GM21381 (cell line): ENCODE results near the gene PGM1.
A peak's percentile ranks its signal among the peaks of the same experiment; 100 is the strongest.

Experiments
- ATAC-seq: cut with Tn5 transposase; IDR thresholded peaks from one replicate; pipeline ENCODE4 v1.9.1; 2021; ENCODE audit warnings: mild to moderate bottlenecking, moderate library complexity; ENCODE audit not compliant: unreplicated experiment

The PGM1 gene

DNA sequence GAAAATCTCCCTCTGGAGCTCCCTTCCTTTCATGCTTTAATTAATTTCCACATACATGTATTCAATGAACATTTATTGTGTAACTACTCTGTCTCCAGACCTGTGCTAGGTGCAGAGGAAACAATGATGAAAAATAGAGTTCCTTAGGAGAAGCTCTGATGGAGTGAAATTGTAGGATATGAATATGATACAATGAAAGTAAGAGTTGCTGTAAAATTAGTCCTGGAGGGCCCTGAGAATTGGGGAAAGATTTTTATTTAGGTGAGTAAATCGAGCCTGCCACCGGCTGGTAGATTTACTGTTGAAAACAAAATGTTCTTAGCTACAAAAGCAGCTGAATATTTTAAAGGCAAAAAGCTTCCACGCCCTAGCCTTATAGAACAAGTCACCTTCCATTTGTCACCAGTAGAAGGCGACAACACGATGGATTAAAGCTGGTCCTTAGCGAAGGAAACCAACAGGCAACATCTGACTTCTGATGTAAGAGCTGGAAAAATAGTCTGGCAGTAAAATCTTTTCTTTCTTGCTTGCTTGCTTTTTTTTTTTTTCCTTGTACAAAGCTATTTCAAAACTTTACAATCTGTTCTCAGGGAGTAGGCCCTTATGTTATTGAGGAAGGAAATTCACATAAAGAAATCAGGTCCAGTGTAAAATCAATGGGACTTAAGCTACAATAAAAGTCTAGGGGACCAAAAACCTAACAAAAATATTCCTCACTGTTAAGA lies 98.7 kb downstream of the PGM1 start:
- peak; percentile 71 for ATAC-seq

- no peak for ATAC-seq
These were observed 100.8 kb downstream of the PGM1 start for GRCh38 chr1:63693944-63694571.

GRCh38 chr1:63698001-63698838 lies 105.0 kb downstream of the PGM1 start:
- no peak for ATAC-seq

- ATAC-seq, result no peak
These were observed 108.0 kb downstream of the PGM1 start for GRCh38 chr1:63701187-63701586.

GRCh38 chr1:63703701-63704107 lies 110.5 kb downstream of the PGM1 start:
- ATAC-seq, result no peak

DNA sequence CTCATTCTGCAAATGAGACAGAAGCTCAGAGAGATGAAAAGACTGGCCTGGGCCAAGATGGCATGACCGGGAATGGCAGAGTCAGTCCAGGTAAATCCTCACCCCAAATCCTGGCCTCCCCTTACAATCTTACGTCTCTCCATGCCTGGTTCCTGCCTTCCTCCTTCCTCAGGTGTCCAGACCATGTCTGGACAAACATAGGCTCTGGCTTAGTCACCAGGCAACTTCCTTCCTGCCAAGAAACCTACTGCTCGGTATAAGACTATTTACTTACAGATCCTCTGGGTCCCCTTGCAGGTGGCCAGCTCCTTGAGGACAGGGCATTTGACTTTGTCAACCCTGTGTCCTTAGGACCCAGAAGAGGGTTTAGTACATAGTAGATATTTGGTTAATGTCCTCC lies 111.2 kb downstream of the PGM1 start:
- ATAC-seq, result no peak

DNA sequence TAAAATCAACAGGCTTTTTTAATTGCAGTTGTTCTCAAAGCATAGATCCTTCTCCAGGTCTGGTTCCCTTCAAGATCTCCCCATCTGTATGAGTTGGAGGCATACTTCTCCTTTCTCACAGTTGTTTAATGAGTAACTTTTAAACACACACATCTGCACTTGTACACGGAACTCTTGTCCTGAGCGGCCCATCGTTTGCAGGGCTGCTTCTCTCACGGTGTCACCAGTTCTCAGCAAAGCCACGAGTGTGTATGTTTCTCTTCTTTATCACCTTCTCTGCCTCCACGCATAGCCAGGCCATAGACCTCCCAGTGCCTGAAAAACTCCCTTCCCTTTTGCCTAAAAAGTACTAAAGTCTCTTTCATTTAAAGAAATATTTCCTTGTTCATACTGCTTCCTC lies 111.9 kb downstream of the PGM1 start:
- peak; percentile 86 for ATAC-seq

DNA sequence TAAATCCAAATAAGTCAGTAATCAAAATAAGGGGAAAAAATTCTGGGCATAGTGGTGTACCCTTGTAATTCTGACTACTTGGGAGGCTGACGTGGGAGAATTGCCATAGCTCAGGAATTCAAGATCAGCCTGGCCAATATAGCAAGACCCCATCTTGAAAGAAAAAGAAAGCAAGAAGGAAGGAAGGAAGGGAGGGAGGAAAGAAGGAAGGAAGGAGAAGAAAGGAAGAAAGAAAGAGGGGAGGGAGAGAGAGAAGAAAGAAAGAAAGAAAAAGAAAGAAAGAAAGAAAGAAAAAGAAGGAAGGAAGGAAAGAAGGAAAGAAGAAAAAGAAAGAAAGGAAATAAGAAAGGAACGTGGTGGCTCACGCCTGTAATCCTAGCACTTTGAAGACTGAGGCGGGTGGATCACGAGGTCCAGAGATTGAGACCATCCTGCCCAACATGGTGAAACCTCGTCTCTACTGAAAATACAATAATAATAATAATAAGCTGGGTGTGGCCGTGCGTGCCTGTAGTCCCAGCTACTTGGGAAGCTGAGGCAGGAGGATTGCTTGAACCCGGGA lies 116.1 kb downstream of the PGM1 start:
- ATAC-seq, result no peak
